Trophoblast cell (in vitro differentiated cells and primary cell): ENCODE data around the gene EFNA3.

Source experiments
- DNase-seq, 2 donors: peaks; one replicate each; pipeline ENCODE4 v3.0.0-alpha.2; 2016
- H2AFZ ChIP-seq: 2 replicates; pipeline ENCODE4 v1.6.1; 2013; ENCODE audit warnings: low read length, moderate library complexity, mild to moderate bottlenecking; ENCODE audit not compliant: insufficient read depth, poor library complexity
- H2AK5ac ChIP-seq: 2 replicates; pipeline ENCODE4 v1.6.1; 2013; ENCODE audit warnings: mild to moderate bottlenecking, low read length
- H2BK120ac ChIP-seq: 2 replicates; pipeline ENCODE4 v1.6.1; 2013; ENCODE audit warnings: low read length, mild to moderate bottlenecking, moderate library complexity; ENCODE audit not compliant: insufficient read depth, poor library complexity
- H2BK12ac ChIP-seq: 2 replicates; pipeline ENCODE4 v1.6.1; 2013; ENCODE audit warnings: mild to moderate bottlenecking, low read length, moderate library complexity
- H2BK5ac ChIP-seq: 2 replicates; pipeline ENCODE4 v1.6.1; 2013; ENCODE audit warnings: low read length, low read depth, moderate library complexity, mild to moderate bottlenecking; ENCODE audit not compliant: poor library complexity
- H3K14ac ChIP-seq: 2 replicates; pipeline ENCODE4 v1.6.1; 2013; ENCODE audit warnings: mild to moderate bottlenecking, low read length
- H3K18ac ChIP-seq: 2 replicates; pipeline ENCODE4 v1.6.1; 2013; ENCODE audit warnings: mild to moderate bottlenecking, low read length
- H3K23ac ChIP-seq: 2 replicates; pipeline ENCODE4 v1.6.1; 2013; ENCODE audit warnings: low read length
- H3K27ac ChIP-seq: 2 replicates; pipeline ENCODE4 v1.5.1; 2013; ENCODE audit warnings: low read depth, mild to moderate bottlenecking, inconsistent platforms, low read length, moderate library complexity
- H3K27me3 ChIP-seq: 2 replicates; pipeline ENCODE4 v1.6.1; 2013; ENCODE audit warnings: inconsistent platforms, mild to moderate bottlenecking, low read length, moderate library complexity; ENCODE audit not compliant: insufficient read depth
- H3K36me3 ChIP-seq, 2 experiments: 1 replicate in 1 of 2; 2 replicates in 1 of 2; pipeline ENCODE4 v1.6.1; 2013; ENCODE audit warnings: low read length in 2 of 2, mild to moderate bottlenecking in 2 of 2, moderate library complexity in 1 of 2; ENCODE audit not compliant: insufficient read depth in 2 of 2, control insufficient read depth in 1 of 2
- H3K4ac ChIP-seq: 2 replicates; pipeline ENCODE4 v1.6.1; 2013; ENCODE audit warnings: low read depth, mild to moderate bottlenecking, low read length, moderate library complexity
- H3K4me1 ChIP-seq, 2 experiments: 1 replicate in 1 of 2; 2 replicates in 1 of 2; pipeline ENCODE4 v1.6.1; 2013; ENCODE audit warnings: low read length in 2 of 2, mild to moderate bottlenecking in 2 of 2, moderate library complexity in 1 of 2; ENCODE audit not compliant: insufficient read depth in 2 of 2, control insufficient read depth in 1 of 2
- H3K4me2 ChIP-seq: 2 replicates; pipeline ENCODE4 v1.6.1; 2013; ENCODE audit warnings: inconsistent platforms, mild to moderate bottlenecking, low read length, moderate library complexity
- H3K4me3 ChIP-seq: 2 replicates; pipeline ENCODE4 v1.5.1; 2013; ENCODE audit warnings: mild to moderate bottlenecking, low read depth, low read length, inconsistent platforms
- H3K79me1 ChIP-seq: one replicate; pipeline ENCODE4 v1.6.1; 2013; ENCODE audit warnings: low read length
- H3K79me2 ChIP-seq: 2 replicates; pipeline ENCODE4 v1.6.1; 2013; ENCODE audit warnings: low read length, mild to moderate bottlenecking; ENCODE audit not compliant: control insufficient read depth, insufficient read depth, poor library complexity
- H3K9ac ChIP-seq: 2 replicates; pipeline ENCODE4 v1.6.1; 2013; ENCODE audit warnings: mild to moderate bottlenecking, low read length
- H3K9me3 ChIP-seq: 2 replicates; pipeline ENCODE4 v1.6.1; 2013; ENCODE audit warnings: low read depth, mild to moderate bottlenecking, control low read depth, inconsistent platforms, low read length; ENCODE audit not compliant: insufficient read depth
- H4K12ac ChIP-seq: 2 replicates; pipeline ENCODE4 v1.6.1; 2013; ENCODE audit warnings: low read depth, mild to moderate bottlenecking, low read length, moderate library complexity
- H4K8ac ChIP-seq: 2 replicates; pipeline ENCODE4 v1.6.1; 2013; ENCODE audit warnings: low read depth, mild to moderate bottlenecking, low read length, moderate library complexity
- H4K91ac ChIP-seq: one replicate; pipeline ENCODE4 v1.6.1; 2013; ENCODE audit warnings: low read depth, mild to moderate bottlenecking, low read length, moderate library complexity
- WGBS: extraction: QIAGEN DNeasy Blood & Tissue Kit; methylation state at CpG from one replicate; pipeline ENCODE4 v1.1.7; 2013; ENCODE audit warnings: missing lambda C conversion rate; ENCODE audit not compliant: insufficient read length, insufficient coverage; ENCODE audit errors: extremely low coverage; 5-methylcytosine and 5-hydroxymethylcytosine counted together

The EFNA3 gene

GRCh38 chr1:155037043-155037442, 41.6 kb upstream of the EFNA3 start:
- DNase-seq, result no peak
- Histone ChIP-seq H4K8ac (no peak overlapping the region), H3K4me1 (peaks cover 9% of the 10 kb centered on the region in 2 experiments), H3K4me2 (no peak overlapping the region), H4K12ac (no peak overlapping the region), H2BK12ac (no peak overlapping the region), H2BK5ac (no peak overlapping the region), H2BK120ac (no peak overlapping the region), H2AK5ac (no peak overlapping the region), H3K79me2 (no peaks in the 10 kb centered on the region), H3K14ac (no peak overlapping the region), H3K36me3 (no peaks in the 10 kb centered on the region), H3K79me1 (no peaks in the 10 kb centered on the region), H3K9me3 (no peaks in the 10 kb centered on the region), H3K9ac (no peak overlapping the region), H4K91ac (no peak overlapping the region), H3K4me3 (no peak overlapping the region), H2AFZ (no peak overlapping the region), H3K18ac (no peak overlapping the region), H3K27me3 (no peaks in the 10 kb centered on the region), H3K27ac (no peak overlapping the region), H3K4ac (no peak overlapping the region), H3K23ac (no peak overlapping the region)
- no CpG with 5 or more reads among the region's 3 CpGs for WGBS

- Histone ChIP-seq H3K9ac (no peak overlapping the region), H2BK12ac (no peak overlapping the region), H4K91ac (no peak overlapping the region), H2AK5ac (no peak overlapping the region), H3K9me3 (no peaks in the 10 kb centered on the region), H3K27ac (no peak overlapping the region), H3K14ac (no peak overlapping the region), H3K4ac (no peak overlapping the region), H3K79me1 (no peaks in the 10 kb centered on the region), H3K36me3 (no peaks in the 10 kb centered on the region), H3K27me3 (no peaks in the 10 kb centered on the region), H3K18ac (no peak overlapping the region), H4K12ac (no peak overlapping the region), H4K8ac (no peak overlapping the region), H3K4me2 (no peak overlapping the region), H3K4me1 (peaks cover 9% of the 10 kb centered on the region in 2 experiments), H3K23ac (no peak overlapping the region), H2BK120ac (no peak overlapping the region), H2BK5ac (no peak overlapping the region), H3K4me3 (no peak overlapping the region), H3K79me2 (no peaks in the 10 kb centered on the region), H2AFZ (no peak overlapping the region)
- no CpG with 5 or more reads among the region's 6 CpGs for WGBS
- no peak for DNase-seq
These were observed 40.7 kb upstream of the EFNA3 start for GRCh38 chr1:155037851-155038441.

DNA sequence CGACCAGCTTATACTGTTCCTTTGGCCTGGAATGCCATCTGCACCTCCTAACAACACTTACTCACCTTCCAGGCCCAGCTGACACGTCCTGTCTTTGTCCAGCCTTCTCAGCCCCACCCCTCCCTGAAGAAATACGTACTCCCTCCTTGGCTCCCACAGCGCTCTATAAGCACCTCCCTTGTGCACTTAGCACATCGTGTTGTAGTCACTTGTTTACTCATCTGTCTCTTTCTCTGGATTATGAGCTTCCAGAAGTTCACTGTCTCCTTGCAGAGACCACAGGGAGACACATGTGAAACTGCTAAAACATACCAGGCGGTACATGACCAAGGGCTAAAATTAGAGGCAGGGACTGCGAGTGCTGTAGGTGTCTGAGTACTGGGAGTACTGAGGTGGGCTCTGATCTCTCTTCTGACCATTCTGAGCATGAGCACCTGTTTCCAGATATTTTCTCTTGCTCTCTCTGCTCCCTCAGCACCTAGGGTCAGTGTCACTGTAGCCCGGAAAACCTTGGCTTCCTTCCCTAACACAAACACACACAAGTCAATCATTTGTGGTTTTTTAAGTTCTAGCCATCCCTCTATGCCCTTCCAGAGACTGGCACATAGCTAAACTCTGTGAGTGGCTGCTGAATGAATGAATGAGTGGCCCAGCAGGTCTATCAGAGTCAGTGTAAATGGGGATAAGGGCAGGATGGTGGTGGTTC, 39.9 kb upstream of the EFNA3 start:
- no peak overlapping the region for H4K8ac ChIP-seq
- no peak overlapping the region for H2BK120ac ChIP-seq
- H3K27ac ChIP-seq, result no peak overlapping the region
- H2AFZ ChIP-seq, result no peak overlapping the region
- no peaks in the 10 kb centered on the region for H3K79me2 ChIP-seq
- no peak overlapping the region for H3K23ac ChIP-seq
- H3K9ac ChIP-seq, result no peak overlapping the region
- H3K27me3 ChIP-seq, result no peaks in the 10 kb centered on the region
- H3K4me3 ChIP-seq, result no peak overlapping the region
- H3K79me1 ChIP-seq, result no peaks in the 10 kb centered on the region
- no peak overlapping the region for H2AK5ac ChIP-seq
- H3K4ac ChIP-seq, result no peak overlapping the region
- peaks cover 9% of the 10 kb centered on the region in 2 experiments for H3K4me1 ChIP-seq
- no peak overlapping the region for H4K91ac ChIP-seq
- H3K36me3 ChIP-seq, result no peaks in the 10 kb centered on the region
- H3K14ac ChIP-seq, result no peak overlapping the region
- WGBS, result no CpG with 5 or more reads among the region's 8 CpGs
- DNase-seq, result peak in 1 of 2 donors; percentile 58
- no peak overlapping the region for H3K4me2 ChIP-seq
- H3K18ac ChIP-seq, result no peak overlapping the region
- no peak overlapping the region for H2BK5ac ChIP-seq
- no peak overlapping the region for H2BK12ac ChIP-seq
- no peak overlapping the region for H4K12ac ChIP-seq
- no peaks in the 10 kb centered on the region for H3K9me3 ChIP-seq

DNA sequence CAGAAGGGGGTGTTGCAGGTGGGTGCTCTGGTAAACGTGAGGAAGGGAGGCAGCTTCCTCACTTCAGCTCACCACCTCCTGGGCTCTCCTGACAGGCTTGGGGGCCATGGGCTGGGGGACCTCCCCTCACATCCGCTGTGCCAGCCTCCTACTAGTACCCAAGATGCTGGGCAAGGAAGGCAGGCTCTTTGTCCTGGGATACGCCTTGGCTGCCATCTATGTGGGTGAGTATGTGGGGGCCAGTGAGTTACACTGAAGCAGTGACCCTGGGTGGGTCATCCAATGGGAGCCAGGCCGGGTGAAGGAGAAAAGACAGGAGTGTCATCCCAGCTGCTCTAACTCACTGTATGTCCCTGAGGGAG, 39.3 kb upstream of the EFNA3 start:
- Histone ChIP-seq H2BK5ac (no peak overlapping the region), H4K91ac (no peak overlapping the region), H2AK5ac (no peak overlapping the region), H3K4ac (no peak overlapping the region), H3K79me2 (no peaks in the 10 kb centered on the region), H3K27ac (no peak overlapping the region), H3K27me3 (no peaks in the 10 kb centered on the region), H3K4me1 (peaks cover 9% of the 10 kb centered on the region in 2 experiments), H3K18ac (no peak overlapping the region), H2BK120ac (no peak overlapping the region), H3K36me3 (no peaks in the 10 kb centered on the region), H3K4me3 (no peak overlapping the region), H4K8ac (no peak overlapping the region), H4K12ac (no peak overlapping the region), H3K79me1 (no peaks in the 10 kb centered on the region), H3K9me3 (no peaks in the 10 kb centered on the region), H2BK12ac (no peak overlapping the region), H2AFZ (no peak overlapping the region), H3K23ac (no peak overlapping the region), H3K14ac (no peak overlapping the region), H3K9ac (no peak overlapping the region), H3K4me2 (no peak overlapping the region)
- no CpG with 5 or more reads among the region's 4 CpGs for WGBS
- DNase-seq, result no peak
